HFF-Myc (cell line): Measurements from ENCODE around the gene EXD3.

ENCODE experiments used
- DNase-seq: peaks from one replicate; pipeline ENCODE4 v3.0.0-alpha.2; 2011; ENCODE audit warnings: low read depth; ENCODE audit errors: extremely low read depth
- H3K4me3 ChIP-seq: replicated peaks from 2 replicates; pipeline ENCODE4 v1.5.1; 2011; ENCODE audit warnings: low read depth, mild to moderate bottlenecking, control low read depth, low read length
- TF ChIP-seq, protein P1 (sequence below): IDR thresholded peaks from 2 replicates; pipeline ENCODE4 v1.5.1; 2012; ENCODE audit warnings: mild to moderate bottlenecking, low read depth, low read length, control low read depth; ENCODE audit errors: missing control alignments

The EXD3 gene

DNA sequence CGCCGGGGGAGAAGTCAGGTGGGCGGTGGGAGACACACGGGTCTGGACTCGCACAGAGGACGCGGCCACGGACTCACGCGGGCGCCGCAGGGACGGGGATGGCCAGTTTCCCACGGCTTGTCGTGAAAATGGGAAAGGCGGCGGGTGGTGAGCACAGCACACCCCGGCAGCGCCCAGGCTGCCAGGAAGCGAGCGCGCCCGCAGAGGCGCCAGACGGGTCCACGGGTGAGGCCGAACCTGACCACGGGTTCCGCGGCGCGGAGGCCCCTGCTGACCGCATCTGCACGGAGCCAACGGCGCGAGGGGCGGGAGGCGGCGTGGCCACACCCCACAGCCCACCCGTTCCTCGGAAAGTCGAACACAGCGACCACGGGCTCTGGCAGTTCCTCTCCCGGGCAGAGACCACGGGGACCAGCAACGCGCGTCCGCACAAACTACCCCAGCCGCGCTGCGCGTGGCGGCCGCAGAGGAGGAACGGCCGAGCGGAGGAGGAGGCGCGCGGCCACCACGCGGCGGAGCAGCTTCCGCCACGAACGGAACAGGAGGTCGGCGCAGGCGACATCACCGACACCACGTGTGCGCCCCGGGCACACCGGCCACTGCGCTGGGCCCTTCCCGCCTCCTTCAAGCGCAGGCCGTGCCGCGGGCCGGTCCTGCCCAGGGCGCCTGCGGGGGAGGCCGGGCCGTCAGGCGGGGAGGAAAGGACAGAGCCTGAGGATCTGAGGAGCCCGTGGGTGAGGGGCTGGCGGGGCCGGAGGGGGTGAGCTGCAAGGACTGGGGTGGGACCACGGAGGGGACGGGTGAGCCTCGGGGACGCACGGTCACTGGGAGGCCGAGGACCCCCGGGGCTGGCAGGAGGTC is 5.6 kb downstream of the EXD3 start:
- TF ChIP-seq, protein P1, sequence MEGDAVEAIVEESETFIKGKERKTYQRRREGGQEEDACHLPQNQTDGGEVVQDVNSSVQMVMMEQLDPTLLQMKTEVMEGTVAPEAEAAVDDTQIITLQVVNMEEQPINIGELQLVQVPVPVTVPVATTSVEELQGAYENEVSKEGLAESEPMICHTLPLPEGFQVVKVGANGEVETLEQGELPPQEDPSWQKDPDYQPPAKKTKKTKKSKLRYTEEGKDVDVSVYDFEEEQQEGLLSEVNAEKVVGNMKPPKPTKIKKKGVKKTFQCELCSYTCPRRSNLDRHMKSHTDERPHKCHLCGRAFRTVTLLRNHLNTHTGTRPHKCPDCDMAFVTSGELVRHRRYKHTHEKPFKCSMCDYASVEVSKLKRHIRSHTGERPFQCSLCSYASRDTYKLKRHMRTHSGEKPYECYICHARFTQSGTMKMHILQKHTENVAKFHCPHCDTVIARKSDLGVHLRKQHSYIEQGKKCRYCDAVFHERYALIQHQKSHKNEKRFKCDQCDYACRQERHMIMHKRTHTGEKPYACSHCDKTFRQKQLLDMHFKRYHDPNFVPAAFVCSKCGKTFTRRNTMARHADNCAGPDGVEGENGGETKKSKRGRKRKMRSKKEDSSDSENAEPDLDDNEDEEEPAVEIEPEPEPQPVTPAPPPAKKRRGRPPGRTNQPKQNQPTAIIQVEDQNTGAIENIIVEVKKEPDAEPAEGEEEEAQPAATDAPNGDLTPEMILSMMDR = no peak
- H3K4me3 ChIP-seq = peak overlapping the region; percentile 24; the same call in 1 of the 2 replicates
- no peak for DNase-seq

DNA sequence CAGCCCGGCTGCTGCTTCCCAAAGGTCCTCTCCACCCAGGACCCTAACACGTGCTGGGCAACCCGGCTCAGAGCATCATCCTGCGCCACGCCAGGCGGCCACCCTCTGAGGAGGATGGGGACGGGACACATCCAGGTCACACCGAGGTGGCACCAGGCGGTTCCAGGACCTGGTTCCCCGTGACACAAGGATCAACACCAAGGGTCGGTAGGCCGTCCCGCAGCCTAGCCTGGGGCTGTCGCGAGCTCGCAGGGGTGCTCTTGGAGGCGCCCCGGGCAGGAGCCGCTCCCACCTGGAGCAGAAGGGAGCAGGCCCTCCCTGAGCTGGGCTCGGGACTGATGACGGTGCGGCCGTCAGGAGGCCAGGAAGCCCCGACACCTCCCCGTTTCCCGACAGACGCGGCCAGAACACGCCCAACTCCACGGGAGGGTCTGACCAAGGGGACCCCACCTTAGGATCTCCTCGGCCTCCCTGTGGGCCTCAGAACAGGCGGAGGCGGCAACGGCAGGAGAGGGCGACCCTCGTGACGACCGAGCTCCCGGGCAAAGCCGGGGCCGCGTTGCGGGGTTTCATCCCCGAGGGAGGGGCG is 6.3 kb downstream of the EXD3 start:
- DNase-seq = no peak
- H3K4me3 ChIP-seq = no peak overlapping the region
- TF ChIP-seq, protein P1 = no peak

DNA sequence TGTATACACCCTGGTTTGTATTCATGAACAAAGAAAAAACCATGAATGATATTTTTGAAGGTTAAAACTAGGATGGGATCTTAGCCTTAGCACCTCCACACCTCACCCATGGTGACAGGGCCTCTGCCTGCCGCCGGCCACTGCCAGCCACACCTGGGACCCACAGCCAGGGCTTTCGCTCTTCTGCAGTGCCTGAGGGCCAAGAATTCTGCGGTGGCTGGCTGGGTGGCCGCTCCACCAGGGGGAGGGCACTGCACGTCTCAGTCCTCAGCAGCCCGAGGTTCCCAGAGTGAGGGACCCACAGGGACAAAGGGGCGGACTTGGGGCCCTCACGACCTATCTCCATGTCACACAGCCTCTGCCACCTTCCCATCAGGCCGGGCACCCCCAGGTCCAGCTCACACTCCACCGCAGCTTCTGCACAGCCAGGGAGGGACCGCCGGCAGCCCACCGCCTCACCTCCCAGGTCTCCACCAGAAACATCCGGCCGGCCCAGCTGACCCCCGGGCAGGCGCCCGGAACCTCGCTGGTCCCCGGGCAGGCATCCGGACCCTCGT is 6.9 kb downstream of the EXD3 start:
- H3K4me3 ChIP-seq = no peak overlapping the region
- no peak for DNase-seq
- TF ChIP-seq, protein P1 = no peak

DNA sequence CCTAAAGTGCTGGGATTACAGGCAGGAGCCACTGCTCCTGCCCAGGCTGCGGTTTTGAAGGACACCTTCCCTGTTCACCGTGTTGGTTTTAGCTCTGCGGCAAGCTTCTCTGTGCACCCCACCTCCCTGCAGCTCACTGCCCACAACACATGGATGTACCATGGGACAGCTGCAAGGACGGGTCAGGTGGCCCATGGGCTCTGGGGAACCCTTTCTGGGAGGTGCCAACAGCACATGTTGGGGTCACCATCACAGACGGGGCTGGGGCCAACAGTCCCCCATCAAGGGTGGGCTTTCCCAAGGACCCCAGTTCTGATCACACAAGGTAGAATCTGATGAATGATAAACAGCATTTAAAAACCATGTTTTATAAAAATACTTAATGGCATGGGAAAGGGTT is 7.5 kb downstream of the EXD3 start:
- TF ChIP-seq, protein P1 = no peak
- no peak for DNase-seq
- no peak overlapping the region for H3K4me3 ChIP-seq

DNA sequence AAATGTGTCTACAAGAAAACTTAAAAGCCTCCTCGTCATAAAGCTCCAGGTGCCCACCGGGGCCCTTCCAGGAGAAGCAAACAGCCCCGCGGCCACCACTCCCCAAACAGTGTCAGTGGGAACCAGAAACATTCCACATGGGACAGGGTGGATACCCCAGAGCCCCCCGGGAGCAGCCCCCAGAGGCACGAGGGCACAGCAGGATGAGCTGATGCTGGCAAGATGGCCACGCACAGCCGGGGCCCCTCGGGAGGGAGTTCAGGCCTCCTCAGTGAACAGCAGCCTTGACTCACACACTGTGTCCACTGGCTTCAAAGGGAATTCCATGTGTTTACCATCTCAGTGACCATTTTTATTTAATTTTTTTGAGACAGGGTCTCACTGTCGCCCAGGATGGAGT is 10.5 kb downstream of the EXD3 start:
- H3K4me3 ChIP-seq = no peak overlapping the region
- TF ChIP-seq, protein P1 = no peak
- DNase-seq = no peak

DNA sequence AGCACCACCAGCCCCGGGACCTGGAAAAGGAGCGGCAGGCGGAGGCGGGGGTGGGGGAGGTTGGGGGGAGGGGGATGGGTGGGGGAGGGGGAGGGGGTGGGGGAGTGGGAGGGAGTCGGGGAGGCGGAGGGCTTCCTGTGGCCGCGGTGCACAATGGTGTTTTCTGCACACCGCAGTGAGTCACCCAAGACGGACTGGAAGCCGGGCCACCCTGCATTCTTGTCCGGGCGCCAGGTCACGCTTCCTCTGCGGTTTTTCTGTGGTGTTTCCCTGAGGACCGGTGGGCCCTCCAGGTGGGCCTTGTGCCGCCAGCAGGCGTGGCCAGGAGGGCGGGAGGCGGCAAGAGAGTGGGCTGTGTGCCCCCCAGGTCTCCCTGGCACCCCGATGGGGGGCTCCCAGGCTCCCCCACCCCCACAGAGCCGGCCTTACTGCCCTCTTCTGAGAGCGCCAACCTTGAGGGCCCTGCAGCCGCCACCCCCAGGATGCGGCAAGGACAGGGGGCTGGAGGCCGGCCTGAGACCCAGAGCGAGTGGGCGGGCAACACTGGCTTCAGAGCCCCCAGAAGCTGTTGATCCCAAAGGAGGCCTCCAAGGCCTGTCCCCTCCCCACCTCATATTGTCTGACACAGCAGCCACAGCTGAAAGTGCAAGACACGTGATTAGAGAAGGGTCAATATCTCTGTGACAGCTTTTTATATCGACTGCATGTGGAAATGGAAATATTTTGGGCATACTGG is 11.1 kb downstream of the EXD3 start:
- no peak overlapping the region for H3K4me3 ChIP-seq
- DNase-seq = peak; percentile 71

More for the DNA sequence above, 11.1 kb downstream of the EXD3 start:
- TF ChIP-seq, protein P1 = no peak
